HEK293 (cell line): ENCODE data around the gene KANSL1.

Experiments used
- CTCF ChIA-PET: fragments of 350-600 bp; formaldehyde crosslinking; extraction: SDS; loops from one replicate; lab custom pipeline; 2021; ENCODE audit warnings: antibody characterized with exemption; lab: Yijun Ruan, JAX
- POLR2A ChIA-PET: fragments of 300-600 bp; formaldehyde crosslinking; extraction: SDS; loops from one replicate; lab custom pipeline; 2020; ENCODE audit warnings: antibody characterized with exemption, inconsistent platforms; lab: Yijun Ruan, JAX
- H3K27ac ChIP-seq: fragments of 200-500 bp; sonication (Bioruptor generic); 2 replicates; pipeline ENCODE4 v1.5.1; 2014; ENCODE audit warnings: low read depth, low read length, control low read depth, inconsistent platforms; ENCODE audit errors: extremely low read depth
- H3K36me3 ChIP-seq, 2 experiments: fragments of 200-500 bp in 1 of 2; sonication (Bioruptor generic) in 1 of 2; 1 replicate in 1 of 2; 2 replicates in 1 of 2; pipeline ENCODE4 v1.5.1; 2014 to 2017; ENCODE audit warnings: inconsistent platforms in 2 of 2, low read length in 2 of 2; ENCODE audit not compliant: control insufficient read depth in 2 of 2, insufficient read depth in 1 of 2
- H3K4me1 ChIP-seq: fragments of 200-500 bp; sonication (Bioruptor generic); 2 replicates; pipeline ENCODE4 v1.5.1; 2014; ENCODE audit warnings: mild to moderate bottlenecking, low read length, inconsistent platforms; ENCODE audit not compliant: control insufficient read depth, insufficient read depth
- H3K4me3 ChIP-seq: 2 replicates; pipeline ENCODE4 v1.5.1; 2011; ENCODE audit warnings: low read depth, mild to moderate bottlenecking, control low read depth, low read length, moderate library complexity
- H3K9me3 ChIP-seq: fragments of 200-500 bp; sonication (Bioruptor generic); 2 replicates; pipeline ENCODE4 v1.5.1; 2014; ENCODE audit warnings: low read depth, low read length, inconsistent platforms; ENCODE audit not compliant: control insufficient read depth, insufficient read depth
- ATF2 ChIP-seq: fragments of 450-650 bp; formaldehyde crosslinking; IDR thresholded peaks from 2 replicates; pipeline ENCODE4 v1.5.1; 2016; ENCODE audit warnings: missing biosample characterization, missing genetic modification characterization, low read depth
- FEZF1 ChIP-seq: fragments of 450-650 bp; formaldehyde crosslinking; IDR thresholded peaks from 2 replicates; pipeline ENCODE4 v1.5.1; 2016; ENCODE audit warnings: missing biosample characterization, missing genetic modification characterization
- HOXC10 ChIP-seq: sonication (generic); formaldehyde crosslinking; IDR thresholded peaks from 2 replicates; pipeline ENCODE4 v1.8.1; 2023; ENCODE audit warnings: mild to moderate bottlenecking, missing genetic modification reagents
- KLF17 ChIP-seq: fragments of 450-650 bp; formaldehyde crosslinking; IDR thresholded peaks from 2 replicates; pipeline ENCODE4 v1.5.1; 2016; ENCODE audit warnings: missing biosample characterization, missing genetic modification characterization
- MEIS1 ChIP-seq: sonication (generic); formaldehyde crosslinking; IDR thresholded peaks from 2 replicates; pipeline ENCODE4 v1.8.1; 2022; ENCODE audit warnings: missing genetic modification reagents, mild to moderate bottlenecking, borderline replicate concordance
- OSR2 ChIP-seq: fragments of 450-650 bp; formaldehyde crosslinking; IDR thresholded peaks from 2 replicates; pipeline ENCODE4 v1.5.1; 2016; ENCODE audit warnings: missing biosample characterization, missing genetic modification characterization
- PRDM1 ChIP-seq: fragments of 450-650 bp; formaldehyde crosslinking; IDR thresholded peaks from 2 replicates; pipeline ENCODE4; 2016; ENCODE audit warnings: missing biosample characterization, missing genetic modification characterization
- PRDM10 ChIP-seq: fragments of 450-650 bp; formaldehyde crosslinking; IDR thresholded peaks from 2 replicates; pipeline ENCODE4 v1.5.1; 2016; ENCODE audit warnings: missing biosample characterization, missing genetic modification characterization
- PRDM6 ChIP-seq: fragments of 450-650 bp; formaldehyde crosslinking; IDR thresholded peaks from 2 replicates; pipeline ENCODE4 v1.5.1; 2017; ENCODE audit warnings: missing biosample characterization, missing genetic modification characterization
- SCRT2 ChIP-seq: fragments of 450-650 bp; formaldehyde crosslinking; IDR thresholded peaks from 2 replicates; pipeline ENCODE4 v1.5.1; 2016; ENCODE audit warnings: missing biosample characterization, missing genetic modification characterization
- SP7 ChIP-seq: fragments of 450-650 bp; formaldehyde crosslinking; IDR thresholded peaks from 2 replicates; pipeline ENCODE4 v1.5.1; 2016; ENCODE audit warnings: missing biosample characterization, missing genetic modification characterization
- ZBTB21 ChIP-seq: fragments of 450-650 bp; formaldehyde crosslinking; IDR thresholded peaks from 2 replicates; pipeline ENCODE4 v1.5.1; 2017; ENCODE audit warnings: missing biosample characterization, missing genetic modification characterization
- ZBTB26 ChIP-seq: fragments of 450-650 bp; formaldehyde crosslinking; optimal IDR thresholded peaks from 2 replicates; pipeline ENCODE3; 2016; ENCODE audit warnings: missing biosample characterization, mild to moderate bottlenecking, missing genetic modification characterization
- ZNF133 ChIP-seq: fragments of 450-650 bp; formaldehyde crosslinking; IDR thresholded peaks from 2 replicates; pipeline ENCODE4 v1.5.1; 2016; ENCODE audit warnings: missing biosample characterization, missing genetic modification characterization
- ZNF146 ChIP-seq: fragments of 450-650 bp; formaldehyde crosslinking; IDR thresholded peaks from 2 replicates; pipeline ENCODE4 v1.5.1; 2016; ENCODE audit warnings: missing biosample characterization, missing genetic modification characterization
- ZNF335 ChIP-seq: fragments of 450-650 bp; formaldehyde crosslinking; conservative IDR thresholded peaks from 2 replicates; pipeline ENCODE4 v1.5.1; 2016; ENCODE audit warnings: missing biosample characterization, missing genetic modification characterization
- ZNF362 ChIP-seq: fragments of 450-650 bp; formaldehyde crosslinking; IDR thresholded peaks from 2 replicates; pipeline ENCODE4 v1.5.1; 2016; ENCODE audit warnings: missing biosample characterization, missing genetic modification characterization
- ZNF473 ChIP-seq: fragments of 450-650 bp; formaldehyde crosslinking; IDR thresholded peaks from 2 replicates; pipeline ENCODE4 v1.5.1; 2017; ENCODE audit warnings: missing biosample characterization, missing genetic modification characterization
- ZNF629 ChIP-seq: fragments of 450-650 bp; formaldehyde crosslinking; IDR thresholded peaks from 2 replicates; pipeline ENCODE4 v1.5.1; 2017; ENCODE audit warnings: missing biosample characterization, missing genetic modification characterization
- ZNF639 ChIP-seq: fragments of 450-650 bp; formaldehyde crosslinking; IDR thresholded peaks from 2 replicates; pipeline ENCODE4 v1.5.1; 2016; ENCODE audit warnings: missing biosample characterization, missing genetic modification characterization
- ZNF664 ChIP-seq: fragments of 450-650 bp; formaldehyde crosslinking; IDR thresholded peaks from 2 replicates; pipeline ENCODE4 v1.5.1; 2016; ENCODE audit warnings: missing biosample characterization, missing genetic modification characterization

Gene KANSL1

GRCh38 chr17:46166692-46167249, 26.5 kb downstream of the KANSL1 start (continued):
- TF ChIP-seq ZNF639 (tag by site-specific recombination) = no peak
- peak; percentile 95 for TF ChIP-seq PRDM6 (tag by site-specific recombination)
- no peak for TF ChIP-seq HOXC10
- TF ChIP-seq OSR2 = peak; percentile 37; the same call in 1 of the 2 replicates
- TF ChIP-seq FEZF1 (tag by site-specific recombination) = peak; percentile 63
- peak; percentile 36 for TF ChIP-seq SP7
- TF ChIP-seq PRDM10 = no peak

- ChIA-PET CTCF (interaction anchor here (0.7 to 1.1 kb wide), 4 partner anchors 19 to 119 kb away, joined by 4 to 5 read pairs (median 4); no protein-coding TSS in a partner anchor), POLR2A (no interaction called here)
- no peak overlapping the region for H3K27ac ChIP-seq
- no peak overlapping the region for H3K4me3 ChIP-seq
- H3K36me3 ChIP-seq = peaks cover 4 to 5% of the 10 kb centered on the region in 2 experiments; a peak in 2 of 3 replicates
- H3K4me1 ChIP-seq = peaks cover 60% of the 10 kb centered on the region
- H3K9me3 ChIP-seq = no peaks in the 10 kb centered on the region
- TF ChIP-seq MEIS1 (no peak), PRDM6 (tag by site-specific recombination) (peak; percentile 94), PRDM1 (tag by site-specific recombination) (peak; percentile 75; the same call in 1 of the 2 replicates), ZBTB21 (tag by site-specific recombination) (peak; percentile 41), ZNF362 (peak; percentile 76), ATF2 (tag by site-specific recombination) (0 out of 2 replicates have a peak, but pooled peaks have one; percentile 38), SCRT2 (tag by site-specific recombination) (peak; percentile 47), ZNF629 (tag by site-specific recombination) (peak; percentile 70), KLF17 (tag by site-specific recombination) (no peak), ZNF335 (tag by site-specific recombination) (no peak), ZBTB26 (tag by site-specific recombination) (no peak), ZNF664 (tag by site-specific recombination) (peak; percentile 56; the same call in 1 of the 2 replicates), ZNF146 (no peak), ZNF473 (tag by site-specific recombination) (no peak), ZNF133 (tag by site-specific recombination) (no peak)
Observed at GRCh38 chr17:46163929-46164594, 29.2 kb downstream of the KANSL1 start.
